ENCODE results near the gene FGF19.

GRCh38 chr11:69682221-69682620 is 21.6 kb downstream of the FGF19 start:
- TF ChIP-seq CTCF (IDR thresholded peaks at IDR 0.05) (no peak), EP300 (IDR thresholded peaks at IDR 0.05) (no peak), POLR2A (IDR thresholded peaks at IDR 0.05) (no peak), POLR2AphosphoS5 (IDR thresholded peaks at IDR 0.05) (no peak)
